GM19035 (cell line): ENCODE measurements around the gene NEDD4L.

Experiments
- ATAC-seq: cut with Tn5 transposase; IDR thresholded peaks from one replicate; pipeline ENCODE4 v1.9.1; 2021; ENCODE audit not compliant: unreplicated experiment

NEDD4L gene

GRCh38 chr18:58091099-58091611 lies 47.1 kb downstream of the NEDD4L start:
- ATAC-seq, result peak; percentile 62

- no peak for ATAC-seq
Measured at GRCh38 chr18:58093311-58093803, 49.3 kb downstream of the NEDD4L start.

GRCh38 chr18:58095222-58095621 lies 51.2 kb downstream of the NEDD4L start:
- ATAC-seq, result no peak

GRCh38 chr18:58095655-58096054 lies 51.6 kb downstream of the NEDD4L start:
- ATAC-seq, result no peak

- no peak for ATAC-seq
Measured at GRCh38 chr18:58096658-58097057, 52.6 kb downstream of the NEDD4L start.

- ATAC-seq, result no peak
Measured at GRCh38 chr18:58097121-58097906, 53.3 kb downstream of the NEDD4L start.

GRCh38 chr18:58097907-58098166 lies 53.8 kb downstream of the NEDD4L start:
- no peak for ATAC-seq

- ATAC-seq, result no peak
Measured at GRCh38 chr18:58098706-58099105, 54.7 kb downstream of the NEDD4L start.

GRCh38 chr18:58100154-58100553 lies 56.1 kb downstream of the NEDD4L start:
- ATAC-seq, result peak; percentile 50

- no peak for ATAC-seq
Measured at GRCh38 chr18:58101291-58101794, 57.3 kb downstream of the NEDD4L start.

- ATAC-seq, result no peak
Measured at GRCh38 chr18:58102018-58102417, 58.0 kb downstream of the NEDD4L start.

GRCh38 chr18:58102875-58103274 lies 58.8 kb downstream of the NEDD4L start:
- ATAC-seq, result no peak

- ATAC-seq, result no peak
Measured at GRCh38 chr18:58103339-58103985, 59.4 kb downstream of the NEDD4L start.

- no peak for ATAC-seq
Measured at GRCh38 chr18:58104096-58104495, 60.1 kb downstream of the NEDD4L start.

- no peak for ATAC-seq
Measured at GRCh38 chr18:58105206-58105887, 61.3 kb downstream of the NEDD4L start.

GRCh38 chr18:58105888-58106260 lies 61.8 kb downstream of the NEDD4L start:
- ATAC-seq, result no peak

- no peak for ATAC-seq
Measured at GRCh38 chr18:58106289-58107070, 62.5 kb downstream of the NEDD4L start.

GRCh38 chr18:58109256-58109655 lies 65.2 kb downstream of the NEDD4L start:
- ATAC-seq, result no peak

- ATAC-seq, result no peak
Measured at GRCh38 chr18:58110398-58110797, 66.4 kb downstream of the NEDD4L start.

GRCh38 chr18:58112174-58112573 lies 68.1 kb downstream of the NEDD4L start:
- no peak for ATAC-seq

GRCh38 chr18:58113337-58113736 lies 69.3 kb downstream of the NEDD4L start:
- peak; percentile 66 for ATAC-seq
